Pulmonary artery endothelial cell (primary cell): ENCODE measurements around the gene CPNE1. TPM values are rescaled to one million over a fixed set of nuclear protein-coding genes. Genes with fewer than 3 reads are reported as not detected.

Experiments used
- DNase-seq: peaks from one replicate; pipeline ENCODE4 v3.0.0-alpha.2; 2011; ENCODE audit warnings: low read depth, low spot score
- total RNA-seq: library from RNA; depleted of rRNA; stranded (reverse); fragments of >200 nt; gene quantifications from 2 replicates; pipeline ENCODE4 v1.2.3, GENCODE V29; 2014

Gene CPNE1
- total RNA-seq, 1 donor from 2014 or later, result 166 TPM

GRCh38 chr20:35620818-35621559, 43.7 kb downstream of the CPNE1 start:
- no peak for DNase-seq

- peak; percentile 44 for DNase-seq
These were observed 45.3 kb downstream of the CPNE1 start for GRCh38 chr20:35619196-35620095.

- no peak for DNase-seq
These were observed 46.2 kb downstream of the CPNE1 start for GRCh38 chr20:35618263-35619131.

GRCh38 chr20:35617397-35618262, 47.1 kb downstream of the CPNE1 start:
- DNase-seq, result no peak

GRCh38 chr20:35616465-35617396, 48.0 kb downstream of the CPNE1 start:
- peak; percentile 99 for DNase-seq

GRCh38 chr20:35615667-35616464, 48.8 kb downstream of the CPNE1 start, which contains the start of gene SPAG4:
Gene SPAG4, plus strand, starts transcription at chr20:35615829. Its CDS starts 175 bp downstream, at chr20:35616004.
- DNase-seq, result no peak

GRCh38 chr20:35611482-35611881, 53.2 kb downstream of the CPNE1 start:
- DNase-seq, result no peak

- DNase-seq, result no peak
These were observed 53.8 kb downstream of the CPNE1 start for GRCh38 chr20:35610833-35611427.

GRCh38 chr20:35607003-35607735, 57.5 kb downstream of the CPNE1 start:
- DNase-seq, result no peak

GRCh38 chr20:35606127-35606526, 58.6 kb downstream of the CPNE1 start:
- DNase-seq, result no peak

- no peak for DNase-seq
These were observed 60.3 kb downstream of the CPNE1 start for GRCh38 chr20:35604449-35604747.

GRCh38 chr20:35603695-35604448, 60.8 kb downstream of the CPNE1 start:
- no peak for DNase-seq

- DNase-seq, result no peak
These were observed 61.7 kb downstream of the CPNE1 start for GRCh38 chr20:35602851-35603495.

GRCh38 chr20:35601990-35602389, 62.7 kb downstream of the CPNE1 start:
- DNase-seq, result no peak

- no peak for DNase-seq
These were observed 63.4 kb downstream of the CPNE1 start for GRCh38 chr20:35600993-35601973.
